ENCODE results near the gene CDH23. TPM values are rescaled to one million over a fixed set of nuclear protein-coding genes. Genes with fewer than 3 reads are reported as not detected.

CDH23 gene
- total and polyA plus RNA-seq, 2 of the 8 experiments (the other 6 are each of a cell fraction or from before 2014, with no cell fraction given) = 1.9 to 4.9 TPM

DNA sequence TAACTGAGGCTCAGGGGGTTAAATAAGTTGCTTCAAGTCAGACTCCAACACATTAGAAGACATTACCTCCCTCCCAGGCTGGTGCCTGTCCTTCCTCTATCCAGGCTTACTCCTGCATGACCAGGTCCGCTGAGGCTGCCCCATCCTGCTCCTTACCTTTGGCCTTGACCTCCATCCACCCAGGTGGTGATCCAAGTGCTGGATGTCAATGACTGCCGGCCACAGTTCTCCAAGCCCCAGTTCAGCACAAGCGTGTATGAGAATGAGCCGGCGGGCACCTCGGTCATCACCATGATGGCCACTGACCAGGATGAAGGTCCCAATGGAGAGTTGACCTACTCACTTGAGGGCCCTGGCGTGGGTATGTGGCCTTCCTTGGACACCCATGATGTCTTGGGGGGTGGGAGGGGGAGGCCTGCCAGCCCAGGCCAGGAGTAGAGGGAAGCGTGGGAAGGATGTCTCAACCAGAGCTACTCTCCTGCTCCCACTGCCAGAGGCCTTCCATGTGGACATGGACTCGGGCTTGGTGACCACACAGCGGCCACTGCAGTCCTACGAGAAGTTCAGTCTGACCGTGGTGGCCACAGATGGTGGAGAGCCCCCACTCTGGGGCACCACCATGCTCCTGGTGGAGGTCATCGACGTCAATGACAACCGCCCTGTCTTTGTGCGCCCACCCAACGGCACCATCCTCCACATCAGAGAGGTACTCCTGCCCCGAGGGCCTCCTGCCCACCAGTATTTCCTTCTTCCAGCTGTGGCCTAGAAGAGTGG is 406.2 kb downstream of the CDH23 start (continued):
- TF ChIP-seq CHD7 (IDR thresholded peaks at IDR 0.05; ENCODE audit: insufficient replicate concordance, low read length) = no peak
- TF ChIP-seq CREB1 (IDR thresholded peaks at IDR 0.05) = no peak
- TF ChIP-seq GABPA (IDR thresholded peaks at IDR 0.05; ENCODE audit: borderline replicate concordance, insufficient read depth, low read length) = no peak
- TF ChIP-seq EGR1 (IDR thresholded peaks at IDR 0.05; ENCODE audit: borderline replicate concordance, low read depth, low read length) = no peak
- TF ChIP-seq NRF1 (IDR thresholded peaks at IDR 0.05; ENCODE audit: low read depth, low read length) = no peak
- no peak for TF ChIP-seq SP2 (IDR thresholded peaks at IDR 0.05; ENCODE audit: low read length)
- TF ChIP-seq POU5F1 (IDR thresholded peaks at IDR 0.05; ENCODE audit: low read depth, low read length) = no peak
- TF ChIP-seq PHF8 (conservative IDR thresholded peaks at IDR 0.05; ENCODE audit: low read depth, low read length) = no peak
- TF ChIP-seq HDAC6 (IDR thresholded peaks at IDR 0.05; ENCODE audit: low read depth, low read length) = no peak
- TF ChIP-seq, protein P1, sequence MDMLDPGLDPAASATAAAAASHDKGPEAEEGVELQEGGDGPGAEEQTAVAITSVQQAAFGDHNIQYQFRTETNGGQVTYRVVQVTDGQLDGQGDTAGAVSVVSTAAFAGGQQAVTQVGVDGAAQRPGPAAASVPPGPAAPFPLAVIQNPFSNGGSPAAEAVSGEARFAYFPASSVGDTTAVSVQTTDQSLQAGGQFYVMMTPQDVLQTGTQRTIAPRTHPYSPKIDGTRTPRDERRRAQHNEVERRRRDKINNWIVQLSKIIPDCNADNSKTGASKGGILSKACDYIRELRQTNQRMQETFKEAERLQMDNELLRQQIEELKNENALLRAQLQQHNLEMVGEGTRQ (IDR thresholded peaks at IDR 0.05; ENCODE audit: low read length) = no peak
